ENCODE results near the gene AARSD1.
"Not testable (repeated sequence)": the region's sequence is repeated elsewhere in the genome, so short reads cannot be mapped to it uniquely, and the experiment has no call there.

Gene AARSD1

GRCh38 chr17:43010667-43011308 is 46.5 kb upstream of the AARSD1 start:
- Histone ChIP-seq H3K9me2 (replicated peaks; ENCODE audit: insufficient read depth, low read length) (no peaks in the 10 kb centered on the region), H3K4me2 (ENCODE audit: low read depth, low read length) (no peak overlapping the region), H4K20me1 (ENCODE audit: insufficient read depth, low read length) (no peaks in the 10 kb centered on the region), H3K79me2 (ENCODE audit: low read length) (peaks cover 12% of the 10 kb centered on the region), H3K9ac (ENCODE audit: low read length) (no peak overlapping the region), H3K4me3 (ENCODE audit: low read length) (no peak overlapping the region), H3K27me3 (replicated peaks; ENCODE audit: insufficient read depth, low read length) (no peaks in the 10 kb centered on the region), H3K36me3 (replicated peaks; ENCODE audit: insufficient read depth, low read length) (no peaks in the 10 kb centered on the region), H3K27ac (ENCODE audit: low read length) (no peak overlapping the region), H2AFZ (ENCODE audit: low read length) (no peak overlapping the region), H3K9me3 (replicated peaks; ENCODE audit: insufficient read depth, low read length) (no peaks in the 10 kb centered on the region), H3F3A (ENCODE audit: insufficient read depth, low read length) (peaks cover 5% of the 10 kb centered on the region; the same call in 1 of the 2 replicates), H3K4me1 (ENCODE audit: low read length) (peaks cover 3% of the 10 kb centered on the region; the same call in 1 of the 2 replicates)
- TF ChIP-seq CTCF (IDR thresholded peaks at IDR 0.05; ENCODE audit: low read length), result no peak
- no peak for DNase-seq

- TF ChIP-seq EZH2 (optimal IDR thresholded peaks at IDR 0.05; ENCODE audit: low read depth, low read length) (no peak), EZH2phosphoT487 (IDR thresholded peaks at IDR 0.05; ENCODE audit: low read length) (no peak), CTCF (IDR thresholded peaks at IDR 0.05; ENCODE audit: low read length) (peak; percentile 40)
- DNase-seq, result peak; percentile 93
- H3K4me3 ChIP-seq (ENCODE audit: low read length), result peak within 1 kb of the TSS; percentile 70
- H3K27ac ChIP-seq (ENCODE audit: low read length), result peak within 1 kb of the TSS; percentile 60; the same call in 1 of the 2 replicates
- H3K9me2 ChIP-seq (replicated peaks; ENCODE audit: insufficient read depth, low read length), result no peaks in the 10 kb centered on the region
- H3K79me2 ChIP-seq (ENCODE audit: low read length), result peaks cover 12% of the 10 kb centered on the region
- H4K20me1 ChIP-seq (ENCODE audit: insufficient read depth, low read length), result 0 out of 2 replicates have a peak, but pooled peaks cover 5% of the 10 kb centered on the region
- H3K36me3 ChIP-seq (replicated peaks; ENCODE audit: insufficient read depth, low read length), result peaks cover 7% of the 10 kb centered on the region
- H2AFZ ChIP-seq (ENCODE audit: low read length), result peak within 1 kb of the TSS; percentile 47
- H3K4me2 ChIP-seq (ENCODE audit: low read depth, low read length), result peak within 1 kb of the TSS; percentile 62; the same call in 1 of the 2 replicates
- H3K27me3 ChIP-seq (replicated peaks; ENCODE audit: insufficient read depth, low read length), result no peaks in the 10 kb centered on the region
- peaks cover 33% of the 10 kb centered on the region for H3F3A ChIP-seq (ENCODE audit: insufficient read depth, low read length)
- peaks cover 3% of the 10 kb centered on the region; the same call in 1 of the 2 replicates for H3K4me1 ChIP-seq (ENCODE audit: low read length)
- H3K9me3 ChIP-seq (replicated peaks; ENCODE audit: insufficient read depth, low read length), result no peaks in the 10 kb centered on the region
- peak within 1 kb of the TSS; percentile 75 for H3K9ac ChIP-seq (ENCODE audit: low read length)
Measured at GRCh38 chr17:43006639-43007551, 42.6 kb upstream of the AARSD1 start, which contains the start of gene IFI35. Gene IFI35, plus strand, starts transcription at chr17:43006784. Its CDS starts 164 bp downstream, at chr17:43006948.

- Histone ChIP-seq H3K79me2 (ENCODE audit: low read length) (peaks cover 31% of the 10 kb centered on the region), H3K4me1 (ENCODE audit: low read length) (peaks cover 9% of the 10 kb centered on the region; the same call in 1 of the 2 replicates), H4K20me1 (ENCODE audit: insufficient read depth, low read length) (0 out of 2 replicates have a peak, but pooled peaks cover 5% of the 10 kb centered on the region), H3K9ac (ENCODE audit: low read length) (no peak overlapping the region), H3K9me3 (replicated peaks; ENCODE audit: insufficient read depth, low read length) (no peaks in the 10 kb centered on the region), H3F3A (ENCODE audit: insufficient read depth, low read length) (peaks cover 55% of the 10 kb centered on the region), H3K4me2 (ENCODE audit: low read depth, low read length) (no peak overlapping the region), H3K4me3 (ENCODE audit: low read length) (no peak overlapping the region), H2AFZ (ENCODE audit: low read length) (no peak overlapping the region), H3K27me3 (replicated peaks; ENCODE audit: insufficient read depth, low read length) (no peaks in the 10 kb centered on the region), H3K9me2 (replicated peaks; ENCODE audit: insufficient read depth, low read length) (no peaks in the 10 kb centered on the region), H3K36me3 (replicated peaks; ENCODE audit: insufficient read depth, low read length) (peaks cover 15% of the 10 kb centered on the region), H3K27ac (ENCODE audit: low read length) (no peak overlapping the region)
- DNase-seq, result no peak
- TF ChIP-seq EZH2phosphoT487 (IDR thresholded peaks at IDR 0.05; ENCODE audit: low read length), result no peak
- no peak for TF ChIP-seq CTCF (IDR thresholded peaks at IDR 0.05; ENCODE audit: low read length)
- no peak for TF ChIP-seq EZH2 (optimal IDR thresholded peaks at IDR 0.05; ENCODE audit: low read depth, low read length)
Measured at GRCh38 chr17:43003542-43004172, 39.4 kb upstream of the AARSD1 start.

GRCh38 chr17:43000894-43001293 is 36.6 kb upstream of the AARSD1 start:
- H3K9ac ChIP-seq (ENCODE audit: low read length); H3K9me2 ChIP-seq (replicated peaks; ENCODE audit: insufficient read depth, low read length); H3K27me3 ChIP-seq (replicated peaks; ENCODE audit: insufficient read depth, low read length); DNase-seq; H4K20me1 ChIP-seq (ENCODE audit: insufficient read depth, low read length); H3K9me3 ChIP-seq (replicated peaks; ENCODE audit: insufficient read depth, low read length); H2AFZ ChIP-seq (ENCODE audit: low read length); H3K4me2 ChIP-seq (ENCODE audit: low read depth, low read length); H3K4me3 ChIP-seq (ENCODE audit: low read length); H3K27ac ChIP-seq (ENCODE audit: low read length): not testable (repeated sequence)
- peaks cover 69% of the 10 kb centered on the region for H3F3A ChIP-seq (ENCODE audit: insufficient read depth, low read length)
- peaks cover 14% of the 10 kb centered on the region for H3K4me1 ChIP-seq (ENCODE audit: low read length)
- H3K36me3 ChIP-seq (replicated peaks; ENCODE audit: insufficient read depth, low read length), result peaks cover 15% of the 10 kb centered on the region
- H3K79me2 ChIP-seq (ENCODE audit: low read length), result peaks cover 27% of the 10 kb centered on the region
